VCaP (cell line): ENCODE measurements around the gene DNAJA4.

Experiments used
- H3K27ac ChIP-seq: fragments of 450-650 bp; 2 replicates; pipeline ENCODE4 v1.5.1; 2017
- CTCF ChIP-seq: fragments of 450-650 bp; conservative IDR thresholded peaks from 2 replicates; pipeline ENCODE4 v1.5.1; 2017; ENCODE audit warnings: mild to moderate bottlenecking, moderate library complexity

The DNAJA4 gene

GRCh38 chr15:78317145-78317836 lies 52.9 kb downstream of the DNAJA4 start:
- peak; percentile 66 for TF ChIP-seq CTCF
- H3K27ac ChIP-seq, result no peak overlapping the region

GRCh38 chr15:78319588-78319987 lies 55.2 kb downstream of the DNAJA4 start:
- H3K27ac ChIP-seq, result no peak overlapping the region
- no peak for TF ChIP-seq CTCF

- TF ChIP-seq CTCF, result no peak
Observed at GRCh38 chr15:78320183-78320582, 55.8 kb downstream of the DNAJA4 start.

GRCh38 chr15:78321041-78321570 lies 56.7 kb downstream of the DNAJA4 start:
- TF ChIP-seq CTCF, result no peak
- no peak overlapping the region for H3K27ac ChIP-seq

More at GRCh38 chr15:78320183-78320582, 55.8 kb downstream of the DNAJA4 start:
- H3K27ac ChIP-seq, result no peak overlapping the region

- H3K27ac ChIP-seq, result no peak overlapping the region
- no peak for TF ChIP-seq CTCF
Observed at GRCh38 chr15:78321786-78322185, 57.4 kb downstream of the DNAJA4 start.

GRCh38 chr15:78322243-78322642 lies 57.9 kb downstream of the DNAJA4 start:
- no peak for TF ChIP-seq CTCF
- no peak overlapping the region for H3K27ac ChIP-seq

GRCh38 chr15:78322724-78323521 lies 58.6 kb downstream of the DNAJA4 start:
- H3K27ac ChIP-seq, result no peak overlapping the region
- TF ChIP-seq CTCF, result no peak
